ENCODE measurements around the gene MPRIP. TPM values are rescaled to one million over a fixed set of nuclear protein-coding genes. Genes with fewer than 3 reads are reported as not detected.
A peak's percentile ranks its signal among the peaks of the same experiment; 100 is the strongest.

Gene MPRIP
- total RNA-seq, 1 donor from 2014 or later: 93.3 TPM

DNA sequence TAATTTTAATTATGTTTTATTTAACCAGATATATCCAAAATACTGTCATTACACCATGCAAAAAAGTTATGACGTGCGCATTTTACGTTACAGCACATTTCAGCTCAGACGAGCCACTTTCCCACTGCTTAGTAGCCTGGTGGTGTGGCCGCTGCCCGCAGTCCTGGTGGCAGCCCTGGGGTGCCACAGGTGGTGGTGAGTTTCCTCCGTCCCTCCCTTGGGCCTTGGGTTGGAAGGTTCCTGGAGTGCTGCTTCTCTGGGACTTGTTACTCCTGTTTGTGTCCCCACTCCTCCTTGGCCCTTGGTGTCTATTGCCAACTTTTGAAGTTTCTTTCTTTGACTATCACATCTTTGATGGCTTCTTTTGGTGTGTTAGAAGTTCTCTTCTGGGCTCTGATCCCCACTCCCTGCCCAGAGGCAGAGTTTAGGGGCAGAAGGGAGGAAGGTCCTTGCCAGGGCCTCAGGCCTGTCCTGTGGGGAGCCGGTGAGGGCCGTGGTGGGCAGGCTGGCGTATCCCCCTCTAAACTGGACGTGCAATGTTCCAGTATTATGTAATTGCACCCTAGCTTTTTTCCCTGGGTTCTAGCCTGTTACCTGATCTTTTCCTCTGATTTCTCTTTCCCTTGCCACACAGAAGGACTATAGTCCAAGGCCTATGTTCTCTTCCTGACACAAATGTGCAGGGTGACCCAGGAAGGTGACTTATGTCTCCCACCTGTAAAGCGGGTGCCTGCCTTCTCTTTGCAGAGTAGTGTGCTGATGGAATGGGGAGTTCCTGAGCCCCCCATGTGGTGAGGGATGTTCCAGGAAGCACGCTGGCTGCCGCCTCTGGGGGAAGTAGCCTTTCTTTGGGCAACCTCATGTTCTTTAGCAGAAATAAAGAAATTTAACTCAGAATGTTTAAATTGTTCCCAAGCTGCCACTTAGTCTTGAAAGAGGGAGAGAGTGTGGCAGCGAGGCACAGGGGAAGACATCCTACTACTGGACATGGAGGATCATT lies 8.4 kb downstream of the MPRIP start:
- ATAC-seq (no peak), DNase-seq (ENCODE audit: low spot score) (peak; percentile 38)

DNA sequence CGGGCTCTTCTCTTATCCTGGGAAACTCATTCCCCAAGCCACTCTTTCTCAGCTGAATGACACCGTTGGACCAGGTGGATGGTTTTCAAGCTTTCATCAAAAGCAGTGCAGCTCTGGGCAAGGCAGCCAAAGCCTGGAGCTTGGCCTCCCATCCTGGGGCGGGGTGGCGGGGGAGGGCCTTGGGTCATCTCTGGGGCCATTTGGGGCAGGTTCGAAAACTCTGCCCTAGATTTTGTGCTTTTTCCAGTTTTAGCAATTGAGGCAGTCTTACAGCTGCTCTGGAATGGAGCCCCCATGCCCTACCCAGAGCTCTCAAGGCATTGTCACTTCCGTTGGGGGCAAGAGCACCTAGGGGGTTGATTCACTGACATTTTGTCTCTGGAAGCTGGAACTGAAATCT lies 9.1 kb downstream of the MPRIP start:
- ATAC-seq (peak; percentile 57), DNase-seq (ENCODE audit: low spot score) (peak; percentile 47)

DNA sequence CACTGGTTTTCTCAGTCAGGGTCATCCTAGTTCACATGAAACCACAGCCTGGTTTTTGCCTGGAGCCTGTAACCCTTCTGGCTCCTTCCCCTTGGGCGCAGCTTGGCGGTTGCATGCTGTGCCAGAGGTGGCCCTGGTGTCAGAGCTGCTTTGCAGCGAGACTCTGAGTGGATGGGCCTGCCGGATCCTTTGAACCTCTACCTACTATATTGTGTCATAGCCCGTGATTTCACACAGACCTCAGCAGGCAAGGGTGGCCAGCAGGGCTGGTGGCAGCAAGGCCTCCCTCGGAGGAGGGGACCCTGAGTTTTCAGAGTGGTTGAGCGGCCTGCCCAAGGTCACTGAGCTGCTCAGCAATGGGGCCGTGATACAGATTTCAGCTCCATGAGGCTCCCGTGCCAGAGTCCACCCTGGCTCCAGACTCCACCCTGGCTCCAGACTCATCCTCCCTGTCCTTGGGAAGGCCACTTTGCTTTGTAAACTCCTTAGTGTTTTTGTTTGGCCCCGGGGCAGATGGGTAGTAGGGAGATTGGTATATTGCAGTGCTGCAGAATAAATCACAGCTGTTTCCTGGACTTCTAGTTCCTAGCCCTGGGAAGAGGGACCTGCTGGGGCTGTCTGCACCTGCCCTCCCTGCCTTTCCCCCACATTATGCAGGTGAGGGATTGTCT lies 9.7 kb downstream of the MPRIP start:
- ATAC-seq (peak; percentile 82), DNase-seq (ENCODE audit: low spot score) (peak; percentile 59)

DNA sequence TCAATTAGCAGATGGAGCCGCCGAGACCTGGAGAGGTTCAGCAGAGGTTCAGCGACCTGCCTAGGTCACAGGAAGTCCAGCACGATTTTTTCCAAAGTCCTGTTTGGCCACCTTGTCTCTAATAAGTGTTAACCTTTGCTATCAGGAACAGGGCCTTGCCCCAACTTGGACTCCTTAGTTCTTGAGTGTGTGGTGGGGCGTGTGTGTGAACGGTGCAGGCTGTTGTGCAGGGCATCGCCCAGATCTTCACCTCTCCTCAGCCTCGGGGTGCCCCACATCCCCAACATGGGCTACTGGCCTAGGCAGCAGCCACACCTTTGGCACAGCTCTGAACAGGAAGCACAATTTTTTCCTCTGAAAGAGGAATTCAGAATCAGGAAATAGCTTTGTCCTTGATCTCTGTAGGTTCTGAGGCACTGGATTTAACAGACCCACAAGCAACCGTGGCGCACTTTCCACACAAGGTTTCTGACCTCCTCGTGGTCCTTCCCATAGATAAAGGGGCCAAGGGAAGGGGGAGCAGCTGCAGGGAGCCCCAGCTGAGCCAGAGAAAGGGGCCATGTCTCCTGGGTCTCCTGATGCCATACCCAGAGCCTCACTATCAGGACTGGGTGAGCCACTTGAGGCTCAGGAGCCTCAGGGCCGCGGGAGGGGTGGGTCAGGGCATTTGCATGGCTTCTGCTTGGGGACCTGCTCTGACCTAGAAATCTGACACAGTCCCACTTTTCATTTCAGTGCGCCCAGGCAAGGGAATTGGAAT lies 10.4 kb downstream of the MPRIP start:
- ATAC-seq (peak; percentile 30), DNase-seq (ENCODE audit: low spot score) (peak; percentile 45)

DNA sequence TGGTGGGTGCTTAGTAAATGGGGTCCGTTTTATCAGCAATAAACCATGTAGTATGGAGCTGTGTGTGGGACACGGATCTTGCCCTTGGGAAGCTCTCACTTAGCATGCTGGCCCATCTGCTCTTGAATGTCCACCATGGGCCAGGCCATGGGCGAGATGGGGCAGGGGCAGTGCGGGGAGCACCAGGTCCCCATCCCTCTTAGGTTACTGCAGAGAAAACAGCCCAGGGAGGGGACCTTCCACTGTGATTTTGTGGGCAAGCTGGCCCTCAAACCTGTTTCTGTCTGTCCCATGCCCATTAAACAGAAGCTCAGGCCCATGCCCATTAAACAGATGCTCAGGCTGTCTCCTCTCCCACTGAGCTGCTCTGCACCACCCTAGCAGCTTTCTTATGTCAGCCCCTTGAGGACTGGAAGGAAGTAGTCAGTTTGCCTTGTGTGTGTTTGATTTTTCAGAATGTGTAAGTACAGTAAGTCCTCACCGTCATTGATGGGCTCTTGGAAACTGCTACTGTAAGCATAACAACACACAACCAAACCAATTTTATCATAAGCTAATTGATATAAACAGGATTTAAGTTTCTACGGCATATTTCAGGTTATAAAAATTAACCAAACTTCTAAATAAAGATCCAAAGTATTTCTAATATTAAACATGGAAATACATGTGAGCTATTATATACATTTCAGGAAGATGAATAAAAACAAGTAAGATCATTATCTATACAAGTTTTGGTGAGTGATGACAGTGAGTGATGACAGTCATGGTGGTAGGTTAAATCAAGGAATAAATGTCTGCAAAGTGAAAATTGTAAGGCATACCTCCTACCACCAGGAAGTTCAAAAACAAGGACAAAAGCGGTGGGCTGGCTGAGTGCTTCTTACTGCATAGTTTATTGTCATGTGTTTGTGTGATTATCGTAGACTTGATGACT lies 11.5 kb downstream of the MPRIP start:
- peak; percentile 41 for DNase-seq (ENCODE audit: low spot score)
- no peak for ATAC-seq

DNA sequence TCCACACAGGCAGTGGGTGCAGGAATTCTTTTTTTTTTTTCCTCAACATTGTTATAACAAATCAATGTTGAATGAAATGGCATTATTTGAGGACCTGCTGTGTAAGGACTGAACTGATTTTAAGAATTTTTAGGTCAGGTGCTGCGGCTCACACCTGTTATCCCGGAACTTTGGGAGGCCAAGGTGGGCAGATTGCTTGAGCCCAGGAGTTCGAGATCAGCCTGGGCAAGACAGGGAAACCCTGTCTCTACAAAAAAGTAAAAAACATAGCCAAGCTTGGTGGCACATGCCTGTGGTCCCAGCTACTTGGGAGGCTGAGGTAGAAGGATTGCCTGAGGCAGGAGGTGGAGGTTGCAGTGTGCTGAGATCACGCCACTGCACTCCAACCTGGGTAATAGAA lies 12.4 kb downstream of the MPRIP start:
- no peak for DNase-seq (ENCODE audit: low spot score)
- ATAC-seq: no peak

DNA sequence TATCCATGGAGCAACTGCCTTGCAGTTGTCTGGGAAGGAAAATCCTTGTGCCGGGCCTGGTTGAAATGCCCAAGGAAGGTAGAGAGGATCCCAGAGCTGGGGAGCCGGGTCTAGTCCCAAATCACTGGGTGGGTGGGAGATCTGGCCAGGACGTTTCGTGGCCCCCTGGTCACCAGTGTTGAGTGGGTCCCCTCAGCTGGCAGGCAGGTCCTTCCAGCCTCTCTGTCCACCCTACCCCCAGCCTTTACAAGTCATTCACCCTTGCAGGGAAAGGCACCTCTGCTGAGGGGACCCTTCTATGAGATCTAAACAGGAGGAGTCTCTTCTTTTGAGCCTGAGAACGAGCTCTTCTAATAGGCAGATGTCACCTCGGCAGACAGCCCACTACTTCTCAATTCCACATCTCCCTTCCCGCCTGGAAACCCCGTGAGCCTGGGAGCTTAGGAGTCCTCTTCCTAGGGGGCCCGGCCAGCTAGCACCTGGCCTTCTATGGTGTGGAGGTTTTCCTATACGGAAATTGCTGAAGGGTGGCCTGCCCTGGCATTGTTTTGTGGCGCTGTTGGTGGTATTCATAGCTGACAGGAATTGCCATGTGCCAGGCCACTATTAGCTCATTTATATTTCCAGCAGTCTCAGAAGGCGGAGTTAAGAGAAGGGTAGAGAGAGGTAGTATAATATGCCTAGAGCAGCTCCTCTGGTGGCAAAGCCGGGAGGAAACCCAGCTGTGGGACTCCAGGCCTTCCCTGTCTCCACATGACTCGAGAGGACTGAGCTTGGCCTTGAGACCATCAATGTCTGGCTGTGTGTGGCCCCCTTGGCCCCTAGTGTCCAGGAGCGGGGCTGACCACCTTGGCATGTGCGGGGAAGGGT lies 13.3 kb downstream of the MPRIP start:
- DNase-seq (ENCODE audit: low spot score): peak; percentile 35
- ATAC-seq: no peak

DNA sequence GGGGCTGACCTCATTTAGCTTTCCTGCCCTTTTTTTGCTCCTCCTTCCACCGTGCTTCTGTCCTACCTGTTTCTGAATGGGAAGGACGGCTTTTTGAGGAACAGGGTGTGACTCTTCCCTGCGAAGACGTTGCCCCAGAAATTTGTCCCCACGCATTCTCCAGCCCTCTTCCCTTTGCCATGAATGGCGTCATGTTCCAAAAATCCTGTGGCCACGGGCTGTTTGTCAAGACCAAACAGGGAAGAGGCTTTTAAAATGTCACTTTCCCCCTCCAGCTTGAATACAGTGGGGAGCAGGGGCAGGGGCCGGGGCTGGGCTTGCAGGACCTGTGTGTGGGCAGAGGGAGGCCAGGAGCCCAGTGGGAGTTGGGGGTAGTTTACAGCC lies 13.9 kb downstream of the MPRIP start:
- DNase-seq (ENCODE audit: low spot score) (peak; percentile 37), ATAC-seq (no peak)

DNA sequence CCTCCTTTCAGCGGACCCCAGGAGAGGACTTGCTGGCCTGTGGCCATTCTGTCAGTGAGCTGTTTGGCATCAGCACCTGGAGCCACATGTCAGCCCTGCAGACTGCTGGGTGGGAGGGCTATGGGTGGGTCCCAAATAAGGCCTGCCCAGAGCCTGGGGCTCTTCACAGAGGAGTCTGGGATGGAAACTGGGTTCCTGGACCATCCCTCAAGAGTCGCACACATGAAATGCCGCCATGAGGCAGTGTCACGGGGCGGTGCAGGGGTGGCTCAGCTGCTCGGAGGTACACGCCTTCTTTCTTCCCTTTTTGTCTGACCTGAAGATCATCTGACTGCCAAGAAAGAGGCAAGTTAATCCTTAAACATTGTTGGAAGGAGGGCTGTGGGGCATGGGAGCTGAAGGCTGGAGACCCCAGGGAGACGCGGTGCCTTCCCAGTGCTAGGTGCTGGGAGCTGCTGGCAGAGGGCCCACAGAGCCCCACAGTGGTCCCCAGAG lies 14.8 kb downstream of the MPRIP start:
- no peak for ATAC-seq
- DNase-seq (ENCODE audit: low spot score): peak; percentile 43

DNA sequence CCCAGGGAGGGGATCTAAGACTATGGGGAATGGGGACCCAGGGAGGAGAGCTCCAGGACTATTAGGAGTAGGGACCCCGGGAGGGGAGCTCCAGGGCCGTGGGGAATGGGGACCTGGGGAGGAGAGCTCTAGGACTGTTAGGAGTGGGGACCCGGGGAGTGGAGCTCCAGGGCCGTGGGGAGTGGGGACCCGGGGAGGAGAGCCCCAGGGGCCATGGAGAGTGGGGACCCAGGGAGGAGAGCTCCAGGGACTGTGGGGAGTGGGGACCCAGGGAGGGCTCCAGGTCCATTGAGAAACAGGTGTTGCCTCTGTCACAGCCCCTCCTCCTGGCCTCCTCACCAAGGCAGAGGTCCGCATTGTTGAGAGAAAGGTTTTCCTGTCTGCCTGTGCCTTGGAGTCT lies 16.0 kb downstream of the MPRIP start:
- ATAC-seq (no peak), DNase-seq (ENCODE audit: low spot score) (peak; percentile 31)

DNA sequence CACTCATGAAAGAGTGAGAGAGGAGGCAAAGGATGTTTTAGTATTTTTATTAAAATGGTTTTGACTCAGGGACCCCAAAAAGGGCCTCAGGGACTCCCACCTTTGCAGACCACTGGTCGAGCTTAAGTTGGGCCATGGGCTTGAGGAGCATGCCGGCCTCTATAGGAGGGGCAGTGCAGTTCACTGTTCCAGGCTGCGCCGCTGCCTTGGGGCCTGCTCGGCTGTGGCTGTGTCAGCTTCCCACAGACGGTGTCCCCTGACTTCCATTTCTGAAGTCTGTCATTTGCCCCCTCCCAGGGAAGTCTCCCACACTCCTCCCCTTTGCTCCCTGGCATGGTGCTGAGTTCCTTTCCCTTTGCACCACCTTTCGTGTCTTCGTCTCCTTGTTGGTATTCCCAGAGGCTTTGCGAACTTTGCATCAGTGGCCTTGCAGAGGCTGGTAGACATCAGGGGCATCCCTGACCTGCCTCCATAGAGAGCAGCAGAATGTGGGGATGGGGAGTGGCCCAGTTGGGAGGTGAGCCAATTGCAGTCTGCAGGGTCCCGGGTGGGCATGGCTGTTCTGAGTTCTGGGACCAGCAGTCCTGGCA lies 17.1 kb downstream of the MPRIP start:
- ATAC-seq (no peak), DNase-seq (ENCODE audit: low spot score) (peak; percentile 34)

DNA sequence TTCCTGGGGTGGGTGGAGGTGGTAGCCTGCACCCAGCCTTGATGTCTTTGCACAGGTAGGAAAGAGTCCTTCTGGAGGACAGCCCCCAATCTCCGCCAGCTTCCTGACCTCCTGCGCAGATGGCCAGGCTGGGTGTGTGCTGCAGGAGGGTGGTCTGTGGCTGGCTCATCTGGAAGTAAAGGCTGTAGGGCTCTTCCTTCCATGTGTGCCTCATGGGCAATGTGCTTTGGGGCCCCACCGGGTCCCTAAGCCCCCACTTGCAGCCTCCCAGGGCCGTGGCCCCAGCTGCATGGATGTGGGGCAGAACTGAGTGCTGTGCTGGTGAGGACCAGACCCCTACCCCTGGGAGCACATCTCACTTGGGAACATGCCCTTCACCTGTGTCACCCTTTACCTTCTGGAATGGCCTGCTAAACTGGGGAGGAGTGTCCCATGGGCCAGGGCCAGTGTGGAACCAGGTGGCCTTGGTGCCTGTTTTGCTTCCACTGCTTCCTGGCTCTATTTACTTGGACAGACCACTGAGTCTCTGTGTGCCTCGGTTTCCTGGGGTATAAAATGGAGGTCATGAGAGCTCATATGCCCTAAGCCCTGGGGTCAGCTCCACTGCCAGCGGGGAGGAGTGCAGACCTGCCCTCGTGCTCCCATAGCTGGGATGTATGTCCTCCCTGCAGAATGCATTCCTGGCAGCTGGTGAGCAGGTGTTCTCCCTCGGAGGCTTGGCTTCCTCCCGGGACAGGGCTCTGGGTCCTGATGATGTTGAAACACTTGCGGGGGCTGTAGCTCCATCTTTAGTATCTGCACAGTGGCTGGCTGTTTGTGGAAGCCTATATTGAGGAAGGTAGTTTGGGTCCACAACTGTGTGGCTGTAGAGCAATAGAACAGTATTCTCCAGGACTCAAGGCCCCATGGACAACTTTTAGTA lies 18.0 kb downstream of the MPRIP start:
- DNase-seq (ENCODE audit: low spot score): no peak
- ATAC-seq: no peak

DNA sequence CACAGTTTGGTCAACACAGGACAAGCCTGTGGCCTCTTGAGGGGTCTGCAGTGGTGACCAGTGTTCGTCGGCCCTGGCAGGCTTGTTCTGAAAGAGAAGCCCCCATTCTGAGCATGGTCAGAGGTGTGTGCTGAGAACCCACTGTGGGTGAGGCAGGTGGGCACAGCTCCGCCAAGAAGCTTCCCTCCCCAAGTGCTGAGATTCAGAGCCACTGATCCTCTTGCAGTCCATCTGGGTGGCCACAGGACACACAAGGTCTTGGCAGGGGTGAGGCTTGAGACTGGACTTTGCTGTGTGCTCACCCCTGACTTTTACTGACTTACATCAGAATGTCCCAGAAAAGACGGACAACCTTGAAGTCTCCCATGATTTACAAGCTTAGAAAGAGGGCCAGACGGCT lies 18.7 kb downstream of the MPRIP start:
- no peak for DNase-seq (ENCODE audit: low spot score)
- ATAC-seq: peak; percentile 65

DNA sequence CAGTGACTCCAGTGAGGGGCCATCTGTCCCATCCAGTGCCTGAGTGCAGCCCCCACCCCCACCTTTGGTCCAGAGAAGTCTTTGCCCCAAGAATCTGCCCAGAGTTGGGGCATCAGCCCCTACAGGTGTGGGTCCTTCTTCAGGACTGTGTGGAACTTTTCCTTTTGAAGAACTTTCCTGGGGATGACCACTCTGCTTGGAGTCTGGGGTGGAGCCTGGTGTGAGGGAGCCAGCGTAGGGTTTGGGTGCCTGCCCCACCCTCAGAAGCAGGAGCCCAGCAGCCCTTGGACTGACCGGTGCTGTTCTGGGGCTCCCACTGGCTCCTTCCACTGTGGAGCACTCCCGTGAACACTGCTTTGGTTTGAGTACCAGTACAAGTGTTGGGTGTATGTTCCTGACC lies 19.3 kb downstream of the MPRIP start:
- ATAC-seq (no peak), DNase-seq (ENCODE audit: low spot score) (no peak)

DNA sequence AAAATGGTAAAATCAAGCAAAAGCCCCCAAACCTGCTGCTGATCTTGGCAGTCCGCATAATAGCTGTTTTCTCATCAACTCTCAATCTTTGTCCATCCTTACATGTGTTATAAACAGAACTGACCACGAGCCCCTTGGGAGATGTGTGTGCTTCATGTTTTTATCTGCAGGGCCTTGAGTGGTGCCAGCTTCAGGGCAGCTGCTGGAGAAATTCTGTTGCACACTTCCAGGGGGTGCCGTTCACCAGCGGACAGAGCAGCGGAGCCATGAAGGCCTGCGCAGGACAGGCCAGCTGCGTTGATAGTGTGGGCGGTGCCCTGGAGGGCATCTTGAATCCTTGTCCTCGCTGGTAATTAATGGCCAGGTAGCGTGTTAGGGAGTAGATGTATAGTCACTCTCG lies 20.1 kb downstream of the MPRIP start:
- no peak for DNase-seq (ENCODE audit: low spot score)
- no peak for ATAC-seq

DNA sequence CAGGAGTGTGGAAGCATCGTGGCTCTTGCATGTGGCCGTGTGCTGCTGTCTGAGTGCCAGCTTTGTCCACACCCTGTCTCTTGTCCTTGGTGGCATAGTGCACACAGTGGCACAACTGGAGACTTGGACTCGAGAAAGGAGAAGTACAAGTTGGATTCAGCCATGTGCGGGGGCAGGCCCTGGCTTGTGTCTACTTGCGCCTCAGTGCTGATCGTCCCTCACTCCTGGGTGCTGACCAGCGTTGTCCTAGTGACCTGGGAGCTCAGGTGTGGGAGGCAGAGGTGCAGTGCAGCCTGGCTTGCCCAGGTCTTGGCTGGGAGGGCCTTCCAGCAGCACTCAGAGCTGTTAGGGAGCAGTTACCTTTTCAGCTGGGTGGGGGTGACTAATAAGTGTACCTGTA lies 20.6 kb downstream of the MPRIP start:
- no peak for DNase-seq (ENCODE audit: low spot score)
- ATAC-seq: peak; percentile 46

DNA sequence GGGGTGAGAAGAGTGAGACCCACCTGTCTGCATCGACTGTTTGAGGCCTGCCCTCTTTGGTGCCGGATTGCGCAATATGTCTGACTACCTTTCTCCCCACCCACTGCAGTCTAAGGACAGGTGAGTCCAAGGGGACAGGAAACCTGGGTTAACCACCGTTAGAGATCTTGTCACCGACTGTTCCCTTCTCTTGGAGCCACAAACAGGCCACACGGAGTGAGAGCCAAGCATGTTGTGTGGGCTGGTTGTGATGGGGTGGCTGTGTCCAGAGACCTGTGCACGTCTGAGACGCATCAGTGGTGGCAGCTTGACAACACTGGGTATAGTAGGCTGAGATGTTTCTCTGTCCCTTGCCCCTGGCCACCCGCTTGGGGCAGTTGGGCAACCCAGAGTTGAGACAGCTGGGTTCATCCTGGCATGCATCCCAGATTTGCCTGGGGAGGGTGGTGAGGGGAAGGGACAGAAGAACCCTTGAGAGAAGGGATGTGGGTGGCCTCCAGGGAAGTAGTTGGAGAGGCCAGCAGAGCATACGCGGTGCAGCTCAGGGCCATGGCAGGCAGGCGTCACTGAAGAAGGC lies 21.4 kb downstream of the MPRIP start:
- peak; percentile 78 for ATAC-seq
- peak; percentile 90 for DNase-seq (ENCODE audit: low spot score)
